WERI-Rb-1 (cell line): ENCODE measurements around the gene KCNF1.

Experiments
- DNase-seq: peaks from one replicate; pipeline ENCODE4 v3.0.0-alpha.2; 2020
- H3K27ac ChIP-seq: fragments of 250-450 bp; sonication (Bioruptor Pico); 2 replicates; pipeline ENCODE4 v1.5.1; 2020; ENCODE audit warnings: mild to moderate bottlenecking, moderate library complexity
- H3K27me3 ChIP-seq: fragments of 250-450 bp; sonication (Bioruptor Pico); 2 replicates; pipeline ENCODE4 v1.5.1; 2021; ENCODE audit warnings: mild to moderate bottlenecking, low read depth, moderate library complexity; ENCODE audit not compliant: insufficient read depth, severe bottlenecking
- H3K36me3 ChIP-seq: fragments of 250-450 bp; sonication (Bioruptor Pico); 2 replicates; pipeline ENCODE4 v1.5.1; 2020; ENCODE audit warnings: mild to moderate bottlenecking, moderate library complexity
- H3K4me3 ChIP-seq: 2 replicates; pipeline ENCODE4 v1.5.1; 2011; ENCODE audit warnings: low read depth, mild to moderate bottlenecking, control low read depth, low read length
- H3K9me3 ChIP-seq: fragments of 250-450 bp; sonication (Bioruptor Pico); 2 replicates; pipeline ENCODE4 v1.5.1; 2021; ENCODE audit warnings: mild to moderate bottlenecking, moderate library complexity; ENCODE audit not compliant: severe bottlenecking
- TF ChIP-seq, protein P1 (sequence below): IDR thresholded peaks from 2 replicates; pipeline ENCODE4 v1.5.1; 2011; ENCODE audit warnings: low read depth, mild to moderate bottlenecking, control low read depth, inconsistent platforms, low read length

KCNF1 gene

GRCh38 chr2:10916953-10917352, 5.2 kb downstream of the KCNF1 start:
- Histone ChIP-seq H3K27me3 (no peaks in the 10 kb centered on the region), H3K4me3 (no peak overlapping the region), H3K9me3 (no peaks in the 10 kb centered on the region), H3K27ac (no peak overlapping the region), H3K36me3 (no peaks in the 10 kb centered on the region)
- no peak for DNase-seq
- TF ChIP-seq, protein P1, sequence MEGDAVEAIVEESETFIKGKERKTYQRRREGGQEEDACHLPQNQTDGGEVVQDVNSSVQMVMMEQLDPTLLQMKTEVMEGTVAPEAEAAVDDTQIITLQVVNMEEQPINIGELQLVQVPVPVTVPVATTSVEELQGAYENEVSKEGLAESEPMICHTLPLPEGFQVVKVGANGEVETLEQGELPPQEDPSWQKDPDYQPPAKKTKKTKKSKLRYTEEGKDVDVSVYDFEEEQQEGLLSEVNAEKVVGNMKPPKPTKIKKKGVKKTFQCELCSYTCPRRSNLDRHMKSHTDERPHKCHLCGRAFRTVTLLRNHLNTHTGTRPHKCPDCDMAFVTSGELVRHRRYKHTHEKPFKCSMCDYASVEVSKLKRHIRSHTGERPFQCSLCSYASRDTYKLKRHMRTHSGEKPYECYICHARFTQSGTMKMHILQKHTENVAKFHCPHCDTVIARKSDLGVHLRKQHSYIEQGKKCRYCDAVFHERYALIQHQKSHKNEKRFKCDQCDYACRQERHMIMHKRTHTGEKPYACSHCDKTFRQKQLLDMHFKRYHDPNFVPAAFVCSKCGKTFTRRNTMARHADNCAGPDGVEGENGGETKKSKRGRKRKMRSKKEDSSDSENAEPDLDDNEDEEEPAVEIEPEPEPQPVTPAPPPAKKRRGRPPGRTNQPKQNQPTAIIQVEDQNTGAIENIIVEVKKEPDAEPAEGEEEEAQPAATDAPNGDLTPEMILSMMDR, result no peak

GRCh38 chr2:10917927-10918326, 6.2 kb downstream of the KCNF1 start:
- no peaks in the 10 kb centered on the region for H3K27me3 ChIP-seq
- TF ChIP-seq, protein P1, result no peak
- no peaks in the 10 kb centered on the region for H3K36me3 ChIP-seq

DNA sequence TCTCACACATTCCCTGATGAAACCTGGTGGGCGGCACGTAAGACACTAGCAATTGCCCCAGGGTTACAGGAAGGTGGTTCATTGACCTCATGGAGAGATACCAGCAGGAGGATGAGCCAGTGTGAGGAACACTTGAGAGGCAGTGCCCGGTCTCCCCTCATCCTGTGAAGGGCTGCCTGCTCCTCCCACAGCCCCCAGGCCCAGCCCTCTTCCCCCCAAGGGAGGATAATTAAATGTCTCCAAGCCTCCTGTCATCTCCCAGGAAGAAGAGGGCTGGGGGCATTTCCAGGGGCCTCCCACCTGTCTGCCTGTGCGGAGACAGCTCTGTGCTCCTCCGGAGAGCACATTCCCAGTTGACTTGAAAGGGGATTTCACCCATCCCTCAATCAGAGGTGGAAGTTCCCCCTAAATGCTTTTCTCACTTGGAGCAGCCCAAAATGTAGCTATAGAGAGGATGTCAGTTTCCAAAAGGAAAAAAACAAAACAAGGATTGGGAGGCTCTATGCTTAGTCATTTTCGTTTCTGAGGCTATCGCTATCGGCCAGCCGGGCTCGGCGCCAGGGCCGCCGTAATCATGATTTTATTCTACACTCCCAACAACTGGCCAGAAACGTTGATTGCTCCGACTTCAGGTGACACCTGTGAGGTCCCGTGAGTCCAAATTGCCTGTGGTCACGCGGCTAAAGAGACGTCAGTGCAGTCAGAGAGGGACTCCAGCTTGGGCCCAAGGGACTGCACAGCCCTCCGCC, 7.1 kb downstream of the KCNF1 start:
- H3K27me3 ChIP-seq, result no peaks in the 10 kb centered on the region
- no peaks in the 10 kb centered on the region for H3K36me3 ChIP-seq
- no peak for DNase-seq
- no peaks in the 10 kb centered on the region for H3K9me3 ChIP-seq
- TF ChIP-seq, protein P1, result no peak
- no peak overlapping the region for H3K27ac ChIP-seq
- no peak overlapping the region for H3K4me3 ChIP-seq

More at GRCh38 chr2:10917927-10918326, 6.2 kb downstream of the KCNF1 start:
- H3K9me3 ChIP-seq, result no peaks in the 10 kb centered on the region
- H3K4me3 ChIP-seq, result no peak overlapping the region
- DNase-seq, result no peak
- no peak overlapping the region for H3K27ac ChIP-seq

- TF ChIP-seq, protein P1, result no peak
- H3K9me3 ChIP-seq, result no peaks in the 10 kb centered on the region
- no peak overlapping the region for H3K4me3 ChIP-seq
- DNase-seq, result no peak
- no peaks in the 10 kb centered on the region for H3K27me3 ChIP-seq
- no peaks in the 10 kb centered on the region for H3K36me3 ChIP-seq
- no peak overlapping the region for H3K27ac ChIP-seq
These were observed 7.7 kb downstream of the KCNF1 start for GRCh38 chr2:10919410-10919770.

- no peak overlapping the region for H3K27ac ChIP-seq
- H3K36me3 ChIP-seq, result no peaks in the 10 kb centered on the region
- no peaks in the 10 kb centered on the region for H3K27me3 ChIP-seq
- no peak overlapping the region for H3K4me3 ChIP-seq
- TF ChIP-seq, protein P1, result no peak
- DNase-seq, result no peak
- no peaks in the 10 kb centered on the region for H3K9me3 ChIP-seq
These were observed 8.3 kb downstream of the KCNF1 start for GRCh38 chr2:10919771-10920621.
